ENCODE data around the gene CRMP1. TPM values are rescaled to one million over a fixed set of nuclear protein-coding genes. Genes with fewer than 3 reads are reported as not detected.

Gene CRMP1
- total and polyA plus RNA-seq, 2 experiments from 2014 or later: 1.3 TPM; not detected in 1

GRCh38 chr4:5878359-5878758 is 14.5 kb downstream of the CRMP1 start:
- Histone ChIP-seq H3K79me2 (ENCODE audit: insufficient read depth) (no peaks in the 10 kb centered on the region), H3K9ac (no peak overlapping the region), H3K27me3 (replicated peaks; ENCODE audit: insufficient read depth) (no peaks in the 10 kb centered on the region; the same call in 1 of the 2 replicates), H3K36me3 (ENCODE audit: low read depth) (no peaks in the 10 kb centered on the region), H3K9me3 (ENCODE audit: low read depth) (no peaks in the 10 kb centered on the region), H3K9me2 (ENCODE audit: insufficient read depth) (no peaks in the 10 kb centered on the region), H3K4me2 (ENCODE audit: unreplicated experiment) (no peak overlapping the region), H4K20me1 (ENCODE audit: insufficient read depth) (no peaks in the 10 kb centered on the region), H3K27ac (no peak overlapping the region), H3K4me1 (ENCODE audit: insufficient read depth) (no peaks in the 10 kb centered on the region), H3F3A (ENCODE audit: insufficient read depth) (peaks cover 5% of the 10 kb centered on the region), H3K4me3 (no peak overlapping the region), H2AFZ (no peak overlapping the region)
- in situ Hi-C loops (cut with MboI): no loop called here
- no peak for DNase-seq
- TF ChIP-seq EZH2phosphoT487 (IDR thresholded peaks at IDR 0.05; ENCODE audit: insufficient read depth, low read depth): no peak
- no peak for TF ChIP-seq EZH2 (IDR thresholded peaks at IDR 0.05; ENCODE audit: insufficient read depth, poor library complexity, severe bottlenecking)
- WGBS, 2 experiments (ENCODE audit: low coverage in 1 of 2, low lambda C conversion rate in 2 of 2, missing lambda C conversion rate in 2 of 2): 51 to 53% methylated on average over 6 of the region's 6 CpGs

- no peak for DNase-seq
- Histone ChIP-seq H4K20me1 (ENCODE audit: insufficient read depth) (no peaks in the 10 kb centered on the region), H3K4me2 (ENCODE audit: unreplicated experiment) (no peak overlapping the region), H3K36me3 (ENCODE audit: low read depth) (no peaks in the 10 kb centered on the region), H3K27ac (no peak overlapping the region), H3K9me3 (ENCODE audit: low read depth) (no peaks in the 10 kb centered on the region), H3K4me1 (ENCODE audit: insufficient read depth) (no peaks in the 10 kb centered on the region), H3K9ac (no peak overlapping the region), H3K27me3 (replicated peaks; ENCODE audit: insufficient read depth) (no peaks in the 10 kb centered on the region; the same call in 1 of the 2 replicates), H3K79me2 (ENCODE audit: insufficient read depth) (no peaks in the 10 kb centered on the region), H3F3A (ENCODE audit: insufficient read depth) (peaks cover 5% of the 10 kb centered on the region), H3K4me3 (no peak overlapping the region), H3K9me2 (ENCODE audit: insufficient read depth) (no peaks in the 10 kb centered on the region), H2AFZ (no peak overlapping the region)
- in situ Hi-C loops (cut with MboI): no loop called here
- TF ChIP-seq EZH2phosphoT487 (IDR thresholded peaks at IDR 0.05; ENCODE audit: insufficient read depth, low read depth) (no peak), EZH2 (IDR thresholded peaks at IDR 0.05; ENCODE audit: insufficient read depth, poor library complexity, severe bottlenecking) (no peak)
- 27 to 35% methylated on average over 9 of the region's 9 CpGs for WGBS, 2 experiments (ENCODE audit: low coverage in 1 of 2, low lambda C conversion rate in 2 of 2, missing lambda C conversion rate in 2 of 2)
Observed at GRCh38 chr4:5877392-5877791, 15.5 kb downstream of the CRMP1 start.

- Histone ChIP-seq H3F3A (ENCODE audit: insufficient read depth) (peaks cover 5% of the 10 kb centered on the region), H4K20me1 (ENCODE audit: insufficient read depth) (no peaks in the 10 kb centered on the region), H3K27me3 (replicated peaks; ENCODE audit: insufficient read depth) (no peaks in the 10 kb centered on the region; the same call in 1 of the 2 replicates), H3K27ac (no peak overlapping the region), H3K79me2 (ENCODE audit: insufficient read depth) (no peaks in the 10 kb centered on the region), H3K4me1 (ENCODE audit: insufficient read depth) (no peaks in the 10 kb centered on the region), H3K9ac (no peak overlapping the region), H3K4me2 (ENCODE audit: unreplicated experiment) (no peak overlapping the region), H3K9me3 (ENCODE audit: low read depth) (no peaks in the 10 kb centered on the region), H2AFZ (no peak overlapping the region), H3K9me2 (ENCODE audit: insufficient read depth) (no peaks in the 10 kb centered on the region), H3K4me3 (no peak overlapping the region), H3K36me3 (ENCODE audit: low read depth) (no peaks in the 10 kb centered on the region)
- WGBS, 2 experiments (ENCODE audit: low coverage in 1 of 2, low lambda C conversion rate in 2 of 2, missing lambda C conversion rate in 2 of 2): 1% methylated on average over 6 of the region's 6 CpGs
- TF ChIP-seq EZH2 (IDR thresholded peaks at IDR 0.05; ENCODE audit: insufficient read depth, poor library complexity, severe bottlenecking) (no peak), EZH2phosphoT487 (IDR thresholded peaks at IDR 0.05; ENCODE audit: insufficient read depth, low read depth) (no peak)
- in situ Hi-C loops (cut with MboI): no loop called here
- DNase-seq: peak; percentile 66
Observed at GRCh38 chr4:5874811-5875449, 18.0 kb downstream of the CRMP1 start.

- Histone ChIP-seq H3K27me3 (replicated peaks; ENCODE audit: insufficient read depth) (no peaks in the 10 kb centered on the region), H4K20me1 (ENCODE audit: insufficient read depth) (no peaks in the 10 kb centered on the region), H3K27ac (no peak overlapping the region), H3K4me1 (ENCODE audit: insufficient read depth) (no peaks in the 10 kb centered on the region), H3K4me3 (no peak overlapping the region), H3K9ac (no peak overlapping the region), H3K9me3 (ENCODE audit: low read depth) (no peaks in the 10 kb centered on the region), H3K36me3 (ENCODE audit: low read depth) (no peaks in the 10 kb centered on the region), H3K79me2 (ENCODE audit: insufficient read depth) (no peaks in the 10 kb centered on the region), H3K9me2 (ENCODE audit: insufficient read depth) (no peaks in the 10 kb centered on the region), H2AFZ (no peak overlapping the region), H3K4me2 (ENCODE audit: unreplicated experiment) (no peak overlapping the region), H3F3A (ENCODE audit: insufficient read depth) (peaks cover 5% of the 10 kb centered on the region)
- in situ Hi-C loops (cut with MboI): no loop called here
- TF ChIP-seq EZH2phosphoT487 (IDR thresholded peaks at IDR 0.05; ENCODE audit: insufficient read depth, low read depth) (no peak), EZH2 (IDR thresholded peaks at IDR 0.05; ENCODE audit: insufficient read depth, poor library complexity, severe bottlenecking) (no peak)
- DNase-seq: no peak
- WGBS, 2 experiments (ENCODE audit: low coverage in 1 of 2, low lambda C conversion rate in 2 of 2, missing lambda C conversion rate in 2 of 2): 63 to 77% methylated on average over 11 to 13 of the region's 13 CpGs
Observed at GRCh38 chr4:5870701-5871100, 22.2 kb downstream of the CRMP1 start.
